ENCODE results near the gene MT1E.
"Not testable (repeated sequence)": the region's sequence is repeated elsewhere in the genome, so short reads cannot be mapped to it uniquely, and the experiment has no call there.

The MT1E gene

GRCh38 chr16:56625140-56625942 is at the start of gene MT1E:
Gene MT1E (plus strand): TSS chr16:56625781. CDS start chr16:56625852, 71 bp downstream.
- DNase-seq (ENCODE audit: low read depth, low spot score): no peak

- no peak for DNase-seq (ENCODE audit: low read depth, low spot score)
Measured at GRCh38 chr16:56576585-56577299, 48.8 kb upstream of the MT1E start.

DNA sequence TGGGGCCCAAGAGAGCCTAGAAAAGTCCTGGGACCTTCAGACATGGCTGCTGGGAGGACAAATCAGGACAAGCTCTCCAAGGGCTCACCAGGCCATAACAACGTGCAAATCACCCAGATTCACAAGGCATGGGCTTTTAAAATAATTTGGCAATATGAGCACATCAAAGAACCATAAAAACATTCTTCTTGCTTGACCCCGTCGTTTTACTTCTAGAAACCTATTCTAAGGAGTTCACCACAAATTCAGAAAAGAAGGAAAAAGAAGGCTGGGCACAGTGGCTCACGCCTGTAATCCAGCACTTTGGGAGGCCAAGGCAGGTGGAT is 48.3 kb upstream of the MT1E start:
- no peak for DNase-seq (ENCODE audit: low read depth, low spot score)

- no peak for DNase-seq (ENCODE audit: low read depth, low spot score)
Measured at GRCh38 chr16:56580391-56581048, 45.1 kb upstream of the MT1E start.

- DNase-seq (ENCODE audit: low read depth, low spot score): not testable (repeated sequence)
Measured at GRCh38 chr16:56582911-56583310, 42.7 kb upstream of the MT1E start.

GRCh38 chr16:56583351-56584168 is 42.0 kb upstream of the MT1E start:
- no peak for DNase-seq (ENCODE audit: low read depth, low spot score)

DNA sequence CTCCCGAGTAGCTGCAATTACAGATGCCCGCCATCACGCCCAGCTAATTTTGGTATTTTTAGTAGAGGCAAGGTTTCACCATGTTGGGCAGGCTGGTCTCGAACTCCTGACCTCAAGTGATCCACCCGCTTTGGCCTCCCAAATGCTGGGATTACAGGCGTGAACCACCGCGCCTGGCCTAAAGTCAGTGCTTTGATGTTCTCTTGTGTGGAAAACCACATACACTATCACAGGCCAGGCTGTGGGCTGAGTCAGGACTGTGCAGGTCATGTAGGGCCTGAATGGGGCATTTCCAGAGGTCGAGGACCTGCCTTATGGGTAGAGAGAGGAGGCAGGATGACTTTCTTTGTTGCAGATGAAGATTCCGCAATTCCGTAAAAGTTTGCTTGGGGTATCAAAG is 41.3 kb upstream of the MT1E start:
- DNase-seq (ENCODE audit: low read depth, low spot score): no peak

DNA sequence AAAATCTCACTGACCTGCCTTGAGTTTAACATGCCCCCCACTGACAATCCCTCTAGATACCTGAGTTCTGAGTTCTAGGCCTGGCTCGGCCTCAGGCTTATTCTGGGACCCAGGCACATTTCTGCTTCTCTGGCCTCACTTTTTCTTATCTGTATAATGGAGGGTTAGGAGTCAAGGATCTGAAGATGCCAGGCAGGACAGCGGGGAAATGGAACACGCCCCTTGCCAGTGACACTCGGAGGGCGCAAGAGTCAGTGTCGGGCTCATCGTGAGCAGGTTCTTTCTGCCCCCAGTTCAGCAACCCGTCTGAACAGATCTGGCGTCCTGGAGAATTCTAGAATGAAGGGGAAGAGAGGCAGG is 36.8 kb upstream of the MT1E start:
- DNase-seq (ENCODE audit: low read depth, low spot score): no peak

- no peak for DNase-seq (ENCODE audit: low read depth, low spot score)
Measured at GRCh38 chr16:56589141-56590039, 36.2 kb upstream of the MT1E start, which contains the start of gene MT3. Gene MT3 (plus strand): TSS chr16:56589528. CDS start chr16:56589591, 63 bp downstream.

DNA sequence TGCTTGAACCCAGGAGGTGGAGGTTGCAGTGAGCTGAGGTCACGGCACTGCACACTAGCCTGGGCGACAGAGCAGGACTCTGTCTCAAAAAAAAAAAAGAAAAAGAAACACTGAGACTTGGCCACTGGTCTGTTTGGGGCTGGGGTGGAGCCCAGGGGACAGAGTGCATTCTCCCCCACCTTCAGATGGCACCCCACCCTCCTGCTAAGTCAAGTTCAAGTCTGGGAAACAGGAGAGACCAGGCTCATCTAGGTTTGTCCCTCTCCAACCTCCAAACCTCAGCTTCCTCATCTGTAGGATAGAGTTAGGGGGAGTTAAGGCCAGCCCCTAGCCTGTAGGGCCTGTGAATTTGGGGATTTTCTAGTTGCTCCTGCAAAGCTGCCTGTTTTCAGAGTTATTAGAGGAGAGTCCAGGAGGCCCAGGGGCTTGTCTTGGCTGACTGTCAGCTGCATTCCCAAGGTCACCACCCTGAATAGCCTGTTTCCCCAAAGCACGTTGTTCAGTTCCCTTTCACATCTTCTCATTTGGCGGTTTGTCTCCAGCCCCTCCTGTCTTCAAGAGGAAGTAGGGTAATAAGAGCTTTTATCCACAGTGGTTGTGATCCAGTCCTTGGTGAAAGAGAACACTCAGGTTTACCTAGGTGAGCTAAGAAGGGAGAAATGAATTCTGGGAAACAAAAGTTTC is 34.1 kb upstream of the MT1E start:
- DNase-seq (ENCODE audit: low read depth, low spot score): no peak

DNA sequence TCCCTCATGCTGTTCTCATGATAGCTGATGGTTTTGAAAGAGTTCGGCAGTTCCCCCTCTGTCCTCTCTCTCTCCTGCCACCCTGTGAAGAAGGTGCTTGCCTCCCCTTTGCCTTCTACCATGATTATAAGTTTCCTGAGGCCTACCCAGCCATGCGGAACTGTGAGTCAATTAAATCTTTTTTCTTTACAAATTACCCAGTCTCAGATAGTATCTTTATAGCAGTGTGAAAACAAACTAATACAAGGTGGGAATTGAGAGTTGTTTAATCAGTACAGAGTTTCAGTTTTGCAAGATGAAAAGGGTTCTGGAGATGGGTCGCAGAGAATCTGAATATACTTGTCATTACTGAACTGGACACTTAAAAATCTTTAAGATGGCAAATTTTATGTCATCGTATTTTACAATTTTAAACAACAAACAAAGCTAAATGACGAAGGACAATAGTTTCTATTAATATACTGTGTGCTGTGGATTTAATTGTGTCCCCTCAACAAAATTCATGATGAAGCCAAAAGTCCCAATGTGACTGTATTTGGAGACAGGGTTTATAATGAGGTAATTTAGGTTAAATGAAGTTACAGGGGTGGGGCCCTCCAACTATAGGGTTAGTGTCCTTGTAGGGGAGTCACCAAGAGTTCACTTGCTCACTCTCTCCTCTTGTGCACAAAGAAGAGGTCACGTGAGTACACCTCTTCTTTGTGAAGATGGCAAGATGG is 31.8 kb upstream of the MT1E start:
- DNase-seq (ENCODE audit: low read depth, low spot score): no peak

- DNase-seq (ENCODE audit: low read depth, low spot score): no peak
Measured at GRCh38 chr16:56594292-56594619, 31.3 kb upstream of the MT1E start.

DNA sequence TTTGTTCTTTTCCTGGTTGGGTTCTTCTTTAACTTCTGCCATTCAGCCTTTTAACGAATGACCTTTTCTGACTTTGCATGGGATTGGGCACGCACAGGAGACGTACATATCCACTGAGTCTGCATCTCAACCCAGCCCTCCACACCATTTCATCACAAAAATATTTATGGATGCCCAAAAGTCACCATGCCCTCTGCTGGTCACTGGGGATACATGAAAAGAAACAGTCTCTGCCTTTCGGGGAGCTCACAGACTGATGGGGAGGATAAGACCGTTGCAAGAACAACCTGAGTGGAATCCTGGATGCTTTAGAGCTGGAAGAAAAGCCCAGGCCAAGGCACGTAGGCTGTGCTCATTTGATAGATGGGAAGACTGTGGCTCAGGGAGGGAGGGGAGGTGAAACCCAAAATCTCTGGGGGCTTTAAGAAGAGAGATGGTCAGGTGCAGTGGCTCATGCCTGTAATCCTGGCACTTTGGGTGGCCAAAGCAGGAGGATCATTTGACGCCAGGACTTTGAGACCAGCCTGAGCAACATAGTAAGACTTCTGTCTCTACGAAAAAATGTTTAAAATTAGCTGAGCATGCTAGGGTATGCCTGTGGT is 25.1 kb upstream of the MT1E start:
- no peak for DNase-seq (ENCODE audit: low read depth, low spot score)

DNA sequence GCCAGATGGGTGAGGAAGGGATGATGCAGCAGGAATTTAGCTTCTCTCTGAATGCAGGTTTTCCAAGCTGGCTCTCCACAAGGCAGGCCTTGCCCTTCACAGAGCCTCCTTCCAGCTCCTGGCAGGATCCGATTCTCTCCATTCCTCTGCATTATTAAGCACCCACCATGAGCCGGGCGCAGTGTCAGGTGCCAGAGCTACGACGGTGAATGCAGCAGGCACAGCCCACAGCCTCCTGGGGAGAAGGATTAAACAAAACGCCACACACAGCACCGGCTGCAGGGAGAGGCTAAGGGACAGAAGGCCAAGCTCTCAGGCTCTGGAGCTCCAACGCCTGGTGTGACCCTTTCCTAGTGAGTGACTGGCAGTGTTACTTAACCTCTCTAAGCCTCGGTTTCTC is 24.3 kb upstream of the MT1E start:
- DNase-seq (ENCODE audit: low read depth, low spot score): no peak

DNA sequence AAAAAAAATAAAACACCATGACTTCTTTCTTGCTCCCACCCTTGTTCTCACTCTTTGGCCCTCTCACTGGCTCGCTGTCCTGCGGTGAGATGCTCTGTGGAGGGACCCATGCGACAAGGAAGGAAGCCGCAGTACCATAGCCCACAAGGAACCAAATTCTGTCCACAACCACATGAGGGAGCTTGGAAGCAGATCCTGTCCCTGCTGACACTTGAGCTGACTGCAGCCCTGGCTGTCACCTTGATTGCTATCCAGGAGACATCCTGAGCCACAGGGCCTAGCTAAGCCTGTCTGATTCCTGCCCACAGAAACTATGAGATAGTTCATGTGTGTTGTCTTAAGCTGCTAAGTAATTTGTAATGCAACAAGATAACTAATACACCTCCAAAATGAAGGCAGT is 22.0 kb upstream of the MT1E start:
- no peak for DNase-seq (ENCODE audit: low read depth, low spot score)

DNA sequence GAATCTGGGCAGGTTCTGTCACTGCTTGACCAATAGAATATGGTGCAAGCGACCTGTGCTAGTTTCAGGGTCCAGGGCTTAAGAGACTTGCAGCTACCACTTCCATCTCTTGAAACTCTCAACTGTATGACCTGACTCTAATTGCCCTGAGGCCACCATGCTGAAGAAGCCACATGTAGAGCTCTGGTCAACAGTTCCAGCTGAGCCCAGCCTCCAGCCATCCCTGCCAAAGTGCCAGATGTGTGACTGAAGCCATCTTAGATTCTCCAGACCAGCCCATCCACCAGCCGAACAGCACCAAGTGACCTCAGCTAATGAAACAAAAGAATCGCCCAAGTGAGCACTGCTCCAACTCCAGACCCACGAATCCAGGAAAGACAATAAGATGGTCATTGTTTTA is 20.6 kb upstream of the MT1E start:
- DNase-seq (ENCODE audit: low read depth, low spot score): no peak

DNA sequence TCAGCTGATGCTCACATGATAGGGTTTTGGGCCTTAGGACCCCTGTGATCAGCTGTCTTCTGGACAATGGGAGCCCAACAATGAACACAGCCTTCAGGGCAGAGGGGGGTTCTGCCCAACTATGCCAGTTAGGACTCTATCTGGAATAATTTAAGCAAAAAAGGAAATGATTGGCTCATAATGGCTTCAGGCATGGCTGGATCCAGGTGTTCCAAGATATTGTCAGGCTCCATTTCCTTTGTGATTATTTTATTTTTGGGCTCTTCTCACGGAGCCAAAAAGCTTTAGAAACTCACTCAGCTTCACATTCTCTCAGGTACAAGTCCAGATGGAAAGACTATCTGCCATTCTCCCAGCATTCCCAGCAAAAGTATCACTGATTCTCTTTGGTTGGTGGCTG is 20.1 kb upstream of the MT1E start:
- DNase-seq (ENCODE audit: low read depth, low spot score): no peak

GRCh38 chr16:56606071-56606475 is 19.5 kb upstream of the MT1E start:
- DNase-seq (ENCODE audit: low read depth, low spot score): no peak

- no peak for DNase-seq (ENCODE audit: low read depth, low spot score)
Measured at GRCh38 chr16:56606476-56607108, 19.0 kb upstream of the MT1E start.
